GM18951 (cell line): ENCODE measurements around the gene NECTIN3.

ENCODE experiments used
- POLR2A ChIP-seq: IDR thresholded peaks from 4 replicates; pipeline ENCODE4 v1.6.1; 2011; ENCODE audit warnings: mild to moderate bottlenecking; ENCODE audit not compliant: insufficient read length, insufficient read depth; ENCODE audit errors: extremely low read depth
- in situ Hi-C: fragments of 300-500 bp; cut with MboI; formaldehyde crosslinking; loops from one replicate; pipeline ENCODE4 v1.12.0; 2022; ENCODE audit warnings: low sequenced_read_pairs, mixed read lengths, inconsistent platforms; ENCODE audit not compliant: unreplicated experiment

NECTIN3 gene

GRCh38 chr3:111237946-111238345 is 166.3 kb downstream of the NECTIN3 start:
- in situ Hi-C loops: no loop called here
- TF ChIP-seq POLR2A: no peak

DNA sequence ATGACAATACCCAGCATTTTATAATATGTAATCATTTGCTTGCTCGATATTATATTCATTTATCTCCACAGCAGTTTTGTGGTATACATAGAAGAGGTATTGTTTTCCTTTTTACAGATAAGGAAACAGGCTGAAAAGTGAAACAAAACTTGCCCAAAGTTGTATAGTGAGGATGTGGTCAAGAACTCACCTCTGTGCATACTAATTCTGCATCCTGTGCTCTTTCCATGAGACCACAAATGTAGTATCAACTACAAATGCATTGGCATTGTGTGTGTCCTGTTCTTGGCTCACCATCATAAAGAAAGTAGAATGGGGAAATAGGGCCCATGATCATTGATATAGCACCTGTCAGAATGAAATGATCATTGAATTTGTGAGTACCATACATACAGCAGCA is 167.3 kb downstream of the NECTIN3 start:
- no peak for TF ChIP-seq POLR2A
- in situ Hi-C loops: no loop called here

GRCh38 chr3:111241960-111242359 is 170.3 kb downstream of the NECTIN3 start:
- TF ChIP-seq POLR2A: no peak
- in situ Hi-C loops: no loop called here
